IMR-90 (cell line): ENCODE results near the gene PXMP2. TPM values are rescaled to one million over a fixed set of nuclear protein-coding genes. Genes with fewer than 3 reads are reported as not detected.

Source experiments
- ATAC-seq: fragments of 200-7000 bp; cut with Tn5 transposase; 2 replicates; pipeline ENCODE4 v1.9.1; 2020; ENCODE audit warnings: low read depth, mild to moderate bottlenecking, moderate library complexity
- BruUV-seq: library from RNA; stranded (reverse); fragments of 400-500 nt; replicated peaks from 2 replicates; lab custom pipeline; 2021; lab: Mats Ljungman, UMichigan
- CTCF ChIA-PET: fragments of 300-600 bp; formaldehyde crosslinking; extraction: SDS; loops from one replicate; lab custom pipeline; 2021; ENCODE audit warnings: antibody characterized with exemption; lab: Yijun Ruan, JAX
- POLR2A ChIA-PET: fragments of 300-600 bp; sonication (Branson Sonifier 250); formaldehyde crosslinking; loops from one replicate; lab custom pipeline; 2022; ENCODE audit warnings: antibody characterized with exemption; ENCODE audit not compliant: unreplicated experiment; lab: Charles Lee
- DNase-seq: peaks from one replicate; pipeline ENCODE4 v3.0.0; 2013
- H2AFZ ChIP-seq: replicated peaks from 2 replicates; pipeline ENCODE3; 2013; ENCODE audit warnings: low read length, mild to moderate bottlenecking; ENCODE audit not compliant: poor library complexity
- H2AK5ac ChIP-seq: 2 replicates; pipeline ENCODE4 v1.6.1; 2013; ENCODE audit warnings: low read depth, low read length, inconsistent platforms
- H2AK9ac ChIP-seq: replicated peaks from 2 replicates; pipeline ENCODE3; 2013; ENCODE audit warnings: mild to moderate bottlenecking, low read depth, low read length, moderate library complexity; ENCODE audit not compliant: poor library complexity
- H2BK120ac ChIP-seq: 2 replicates; pipeline ENCODE4 v1.6.1; 2013; ENCODE audit warnings: low read depth, low read length, inconsistent platforms
- H2BK15ac ChIP-seq: 3 replicates; pipeline ENCODE4 v1.6.1; 2013; ENCODE audit warnings: low read depth, low read length, inconsistent platforms
- H2BK20ac ChIP-seq: 2 replicates; pipeline ENCODE4 v1.6.1; 2013; ENCODE audit warnings: low read depth, mild to moderate bottlenecking, inconsistent platforms, low read length, moderate library complexity
- H2BK5ac ChIP-seq: 2 replicates; pipeline ENCODE4 v1.6.1; 2013; ENCODE audit warnings: mild to moderate bottlenecking, low read depth, low read length, inconsistent platforms; ENCODE audit not compliant: poor library complexity, severe bottlenecking
- H3K14ac ChIP-seq: replicated peaks from 2 replicates; pipeline ENCODE4 v1.6.1; 2013; ENCODE audit warnings: low read depth, low read length, inconsistent platforms
- H3K18ac ChIP-seq: 2 replicates; pipeline ENCODE4 v1.6.1; 2013; ENCODE audit warnings: low read depth, low read length, control low read depth
- H3K23ac ChIP-seq: 2 replicates; pipeline ENCODE4 v1.6.1; 2013; ENCODE audit warnings: low read depth, low read length, inconsistent platforms
- H3K27ac ChIP-seq: 2 replicates; pipeline ENCODE4 v1.5.1; 2013; ENCODE audit warnings: mild to moderate bottlenecking, control low read depth, low read length; ENCODE audit not compliant: insufficient read depth
- H3K27me3 ChIP-seq: 2 replicates; pipeline ENCODE4 v1.6.1; 2013; ENCODE audit warnings: low read length; ENCODE audit not compliant: control insufficient read depth, insufficient read depth
- H3K36me3 ChIP-seq: 2 replicates; pipeline ENCODE4 v1.6.1; 2013; ENCODE audit warnings: low read length, mixed read lengths; ENCODE audit not compliant: control insufficient read depth, insufficient read depth
- H3K4ac ChIP-seq: 2 replicates; pipeline ENCODE4 v1.6.1; 2013; ENCODE audit warnings: low read depth, low read length, inconsistent platforms
- H3K4me1 ChIP-seq: 2 replicates; pipeline ENCODE4 v1.6.1; 2013; ENCODE audit warnings: low read length, mixed read lengths; ENCODE audit not compliant: control insufficient read depth, insufficient read depth
- H3K4me2 ChIP-seq: 2 replicates; pipeline ENCODE4 v1.6.1; 2013; ENCODE audit warnings: low read depth, mild to moderate bottlenecking, control low read depth, low read length, moderate library complexity
- H3K4me3 ChIP-seq: 2 replicates; pipeline ENCODE4 v1.5.1; 2013; ENCODE audit warnings: low read depth, mild to moderate bottlenecking, control low read depth, low read length, moderate library complexity; ENCODE audit not compliant: insufficient read depth
- H3K56ac ChIP-seq: 2 replicates; pipeline ENCODE4 v1.6.1; 2013; ENCODE audit warnings: low read length, inconsistent platforms; ENCODE audit not compliant: insufficient read depth; ENCODE audit errors: extremely low read depth
- H3K79me1 ChIP-seq, 2 experiments: 2 replicates each; pipeline ENCODE4 v1.6.1; 2013; ENCODE audit warnings: low read length in 2 of 2, inconsistent platforms in 1 of 2, low read depth in 1 of 2
- H3K9ac ChIP-seq: 2 replicates; pipeline ENCODE4 v1.6.1; 2013; ENCODE audit warnings: low read depth, low read length, control low read depth
- H3K9me1 ChIP-seq: 2 replicates; pipeline ENCODE4 v1.6.1; 2013; ENCODE audit warnings: low read length, inconsistent platforms; ENCODE audit not compliant: insufficient read depth
- H3K9me3 ChIP-seq: 2 replicates; pipeline ENCODE4 v1.6.1; 2013; ENCODE audit warnings: low read length; ENCODE audit not compliant: control insufficient read depth, insufficient read depth
- H4K20me1 ChIP-seq: 2 replicates; pipeline ENCODE4 v1.6.1; 2013; ENCODE audit warnings: low read length, inconsistent platforms; ENCODE audit not compliant: insufficient read depth
- H4K5ac ChIP-seq: 2 replicates; pipeline ENCODE4 v1.6.1; 2013; ENCODE audit warnings: mild to moderate bottlenecking, low read depth, low read length, control low read depth
- H4K8ac ChIP-seq, 2 experiments: 2 replicates each; pipeline ENCODE4 v1.6.1; 2013; ENCODE audit warnings: low read depth in 2 of 2, low read length in 2 of 2, control low read depth in 1 of 2, inconsistent platforms in 1 of 2
- H4K91ac ChIP-seq: 2 replicates; pipeline ENCODE4 v1.6.1; 2013; ENCODE audit warnings: low read depth, low read length, inconsistent platforms; ENCODE audit not compliant: insufficient read depth
- MAZ ChIP-seq: IDR thresholded peaks from 2 replicates; pipeline ENCODE4 v1.6.1; 2012; ENCODE audit warnings: low read depth, mild to moderate bottlenecking, low read length, improper control_type of control experiment, moderate library complexity, borderline replicate concordance
- WGBS, 2 experiments: methylation state at CpG; one replicate each; pipeline versions ENCODE4 v1.1.5 to v1.1.7; 2013; ENCODE audit warnings: missing lambda C conversion rate in 2 of 2; ENCODE audit not compliant: insufficient read length in 1 of 2; ENCODE audit errors: extremely low coverage in 2 of 2; 5-methylcytosine and 5-hydroxymethylcytosine counted together
- dilution Hi-C: fragments of 300-500 bp; cut with HindIII; formaldehyde crosslinking; loops from one replicate; pipeline ENCODE4 v1.14.3; 2018; ENCODE audit warnings: low sequenced_read_pairs; ENCODE audit not compliant: unreplicated experiment
- in situ Hi-C: fragments of 300-500 bp; cut with MboI; formaldehyde crosslinking; loops from 3 replicates; pipeline ENCODE4 v1.14.3; 2019; ENCODE audit warnings: low sequenced_read_pairs, inconsistent platforms, mixed read lengths
- intact Hi-C: fragments of 100-400 bp; cut with micrococcal nuclease; formaldehyde crosslinking; loops from 2 replicates; pipeline ENCODE4 v1.10.0; 2022
- polyA plus RNA-seq, 3 experiments: library from polyadenylated mRNA; depleted of rRNA; stranded (reverse); fragments of >200 nt; gene quantifications; 2 replicates each; pipeline ENCODE4 v1.2.3, GENCODE V29; 2012; ENCODE audit warnings: low replicate concordance in 1 of 3
- total RNA-seq: library from RNA; depleted of rRNA; stranded (reverse); fragments of >200 nt; gene quantifications from 2 replicates; pipeline ENCODE4 v1.2.3, GENCODE V29; 2012

Gene PXMP2
- total and polyA plus RNA-seq, 2 of the 4 experiments (the other 2 are of a cell fraction) = 10.9 to 20.1 TPM

GRCh38 chr12:132735496-132735895 is 48.1 kb downstream of the PXMP2 start:
- Histone ChIP-seq H3K9me3 (no peaks in the 10 kb centered on the region), H2AK5ac (no peak overlapping the region), H3K9ac (no peak overlapping the region), H4K5ac (no peak overlapping the region), H4K20me1 (peaks cover 26% of the 10 kb centered on the region), H3K18ac (no peak overlapping the region), H4K91ac (no peak overlapping the region), H3K36me3 (peaks cover 78% of the 10 kb centered on the region), H3K14ac (no peak overlapping the region), H2AFZ (peak overlapping the region; percentile 49), H2BK5ac (no peak overlapping the region), H3K27me3 (no peaks in the 10 kb centered on the region), H2BK120ac (no peak overlapping the region), H2BK15ac (no peak overlapping the region), H4K8ac (no peak overlapping the region), H3K27ac (no peak overlapping the region), H3K4me2 (no peak overlapping the region), H3K4me3 (no peak overlapping the region), H2AK9ac (peak overlapping the region; percentile 37), H3K4me1 (no peaks in the 10 kb centered on the region), H3K79me1 (peaks cover 11 to 21% of the 10 kb centered on the region in 2 experiments), H3K23ac (no peak overlapping the region), H3K4ac (no peak overlapping the region), H3K9me1 (no peaks in the 10 kb centered on the region), H2BK20ac (no peak overlapping the region), H3K56ac (no peak overlapping the region)
- WGBS, 2 experiments = 87% methylated on average over 10 of the region's 20 CpGs; no CpG with 5 or more reads in 1 of the 2 experiments
- DNase-seq (no peak), ATAC-seq (no peak)
- POLR2A ChIA-PET = no interaction called here
- dilution Hi-C loops = no loop called here
- TF ChIP-seq MAZ = no peak
- CTCF ChIA-PET = no interaction called here
- intact Hi-C loops = no loop called here
- in situ Hi-C loops = no loop called here
- BruUV-seq = no TSS peak
